ENCODE results near the gene L3MBTL4. TPM values are rescaled to one million over a fixed set of nuclear protein-coding genes. Genes with fewer than 3 reads are reported as not detected.

L3MBTL4 gene
- total RNA-seq, 3 donors from 2014 or later: 4.9 to 13.9 (median 5.4) TPM

- intact Hi-C loops (cut with DNase I, micrococcal nuclease): no loop called here
- no peak for TF ChIP-seq CTCF (IDR thresholded peaks at IDR 0.05)
- Histone ChIP-seq H3K9me3 (no peaks in the 10 kb centered on the region), H3K36me3 (ENCODE audit: low read depth) (no peaks in the 10 kb centered on the region), H3K4me1 (ENCODE audit: low read depth) (no peaks in the 10 kb centered on the region), H3K4me3 (no peak overlapping the region)
- DNase-seq: no peak
- ATAC-seq: no peak
Measured at GRCh38 chr18:6044319-6044718, 370.4 kb downstream of the L3MBTL4 start.

GRCh38 chr18:6039055-6039454 is 375.7 kb downstream of the L3MBTL4 start:
- no peaks in the 10 kb centered on the region for H3K36me3 ChIP-seq (ENCODE audit: low read depth)
- no peaks in the 10 kb centered on the region for H3K4me1 ChIP-seq (ENCODE audit: low read depth)
- no peak for DNase-seq
- H3K9me3 ChIP-seq: peaks cover 6% of the 10 kb centered on the region
- H3K4me3 ChIP-seq: no peak overlapping the region
- intact Hi-C loops (cut with DNase I, micrococcal nuclease): no loop called here
- TF ChIP-seq CTCF (IDR thresholded peaks at IDR 0.05): no peak
- ATAC-seq: no peak

- intact Hi-C loops (cut with DNase I, micrococcal nuclease): no loop called here
- H3K4me1 ChIP-seq (ENCODE audit: low read depth): no peaks in the 10 kb centered on the region
- TF ChIP-seq CTCF (IDR thresholded peaks at IDR 0.05): no peak
- no peak overlapping the region for H3K4me3 ChIP-seq
- ATAC-seq (no peak), DNase-seq (no peak)
- H3K36me3 ChIP-seq (ENCODE audit: low read depth): no peaks in the 10 kb centered on the region
- H3K9me3 ChIP-seq: peaks cover 3% of the 10 kb centered on the region
Measured at GRCh38 chr18:6031442-6031841, 383.3 kb downstream of the L3MBTL4 start.

- ATAC-seq (no peak), DNase-seq (no peak)
- intact Hi-C loops (cut with DNase I, micrococcal nuclease): no loop called here
- Histone ChIP-seq H3K4me3 (no peak overlapping the region), H3K36me3 (ENCODE audit: low read depth) (no peaks in the 10 kb centered on the region), H3K9me3 (peaks cover 3% of the 10 kb centered on the region), H3K4me1 (ENCODE audit: low read depth) (no peaks in the 10 kb centered on the region)
- no peak for TF ChIP-seq CTCF (IDR thresholded peaks at IDR 0.05)
Measured at GRCh38 chr18:6031002-6031401, 383.7 kb downstream of the L3MBTL4 start.

- no peak for TF ChIP-seq CTCF (IDR thresholded peaks at IDR 0.05)
- DNase-seq: no peak
- intact Hi-C loops (cut with DNase I, micrococcal nuclease): no loop called here
- H3K36me3 ChIP-seq (ENCODE audit: low read depth): no peaks in the 10 kb centered on the region
- H3K4me1 ChIP-seq (ENCODE audit: low read depth): no peaks in the 10 kb centered on the region
- no peaks in the 10 kb centered on the region for H3K9me3 ChIP-seq
- ATAC-seq: no peak
- H3K4me3 ChIP-seq: no peak overlapping the region
Measured at GRCh38 chr18:6024745-6025248, 389.9 kb downstream of the L3MBTL4 start.

GRCh38 chr18:6023551-6023950 is 391.2 kb downstream of the L3MBTL4 start:
- ATAC-seq: no peak
- H3K4me3 ChIP-seq: no peak overlapping the region
- no peaks in the 10 kb centered on the region for H3K9me3 ChIP-seq
- intact Hi-C loops (cut with DNase I, micrococcal nuclease): no loop called here
- no peak for TF ChIP-seq CTCF (IDR thresholded peaks at IDR 0.05)
- H3K4me1 ChIP-seq (ENCODE audit: low read depth): no peaks in the 10 kb centered on the region
- no peak for DNase-seq
- H3K36me3 ChIP-seq (ENCODE audit: low read depth): no peaks in the 10 kb centered on the region

All from mucosa of descending colon (tissue), 3 donors.